B cell (primary cell): Measurements from ENCODE around the gene ACP1. TPM values are rescaled to one million over a fixed set of nuclear protein-coding genes. Genes with fewer than 3 reads are reported as not detected.

ENCODE experiments used
- ATAC-seq: fragments of 200-7000 bp; cut with Tn5 transposase; one replicate; pipeline ENCODE4 v1.10.0; 2021; ENCODE audit warnings: low read depth, mild to moderate bottlenecking, moderate number of reproducible peaks, moderate library complexity
- CTCF ChIA-PET: fragments of 350-600 bp; sonication (Branson Sonifier 250); formaldehyde crosslinking; loops from one replicate; lab custom pipeline; 2021; ENCODE audit warnings: antibody characterized with exemption, inconsistent platforms; lab: Charles Lee
- POLR2A ChIA-PET: fragments of 350-600 bp; sonication (Branson Sonifier 250); formaldehyde crosslinking; loops from one replicate; lab custom pipeline; 2021; ENCODE audit warnings: antibody characterized with exemption; lab: Charles Lee
- DNase-seq: peaks from one replicate; pipeline ENCODE4 v3.0.0; 2013
- H2AFZ ChIP-seq: 2 replicates; pipeline ENCODE4 v1.6.1; 2012; ENCODE audit warnings: mild to moderate bottlenecking, low read depth, low read length; ENCODE audit not compliant: insufficient read depth, poor library complexity, severe bottlenecking
- H3K27ac ChIP-seq, 2 donors: 1 replicate in 1 of 2; 2 replicates in 1 of 2; pipeline ENCODE4 v1.5.1; 2012 to 2013; ENCODE audit warnings: low read length in 2 of 2, mild to moderate bottlenecking in 2 of 2, moderate library complexity in 1 of 2
- H3K27me3 ChIP-seq, 4 experiments: fragments of 200-600 bp in 1 of 4; sonication (generic) in 1 of 4; replicated peaks in 1 of 4; 1 replicate in 2 of 4; 2 replicates in 2 of 4; pipeline versions ENCODE4 v1.6.1 to v1.7.0; 2013 to 2016; ENCODE audit warnings: low read length in 3 of 4, mild to moderate bottlenecking in 2 of 4, mixed read lengths in 1 of 4, moderate library complexity in 1 of 4; ENCODE audit not compliant: insufficient read depth in 4 of 4, control insufficient read depth in 3 of 4; ENCODE audit errors: control extremely low read depth in 1 of 4
- H3K36me3 ChIP-seq, 2 experiments: replicated peaks in 1 of 2; 1 replicate in 1 of 2; 2 replicates in 1 of 2; pipeline versions ENCODE4 v1.6.1 to v1.7.1; 2013; ENCODE audit warnings: low read length in 1 of 2; ENCODE audit not compliant: insufficient read depth in 2 of 2, control insufficient read depth in 1 of 2; ENCODE audit errors: control extremely low read depth in 1 of 2, extremely low read depth in 1 of 2
- H3K4me1 ChIP-seq, 2 donors: fragments of 200-600 bp in 1 of 2; sonication (generic) in 1 of 2; 1 replicate in 1 of 2; 2 replicates in 1 of 2; pipeline versions ENCODE4 v1.5.1 to v1.6.1; 2013 to 2017; ENCODE audit warnings: low read length in 2 of 2; ENCODE audit not compliant: control insufficient read depth in 2 of 2, insufficient read depth in 2 of 2
- H3K4me2 ChIP-seq: replicated peaks from 2 replicates; pipeline ENCODE3; 2012; ENCODE audit warnings: mild to moderate bottlenecking, low read depth, low read length; ENCODE audit not compliant: poor library complexity, severe bottlenecking
- H3K4me3 ChIP-seq, 5 experiments: fragments of 200-600 bp in 1 of 5; sonication (generic) in 1 of 5; 1 replicate in 3 of 5; 2 replicates in 2 of 5; pipeline versions ENCODE4 v1.5.1 to v1.7.0; 2011 to 2016; ENCODE audit warnings: low read length in 4 of 5, mild to moderate bottlenecking in 4 of 5, low read depth in 2 of 5, control low read depth in 1 of 5, moderate library complexity in 1 of 5; ENCODE audit not compliant: insufficient read depth in 1 of 5; ENCODE audit errors: control extremely low read depth in 1 of 5, extremely low read depth in 1 of 5
- H3K79me2 ChIP-seq: fragments of 200-600 bp; sonication (generic); one replicate; pipeline ENCODE4 v1.6.0; 2016; ENCODE audit warnings: low read length; ENCODE audit not compliant: control insufficient read depth, insufficient read depth
- H3K9ac ChIP-seq: fragments of 200-600 bp; sonication (generic); 2 replicates; pipeline ENCODE4 v1.6.1; 2017; ENCODE audit warnings: mild to moderate bottlenecking, low read length, moderate library complexity
- H3K9me3 ChIP-seq, 3 donors: one replicate each; pipeline versions ENCODE4 v1.6.1 to v1.7.1; 2013; ENCODE audit warnings: low read length in 2 of 3; ENCODE audit not compliant: control insufficient read depth in 2 of 3, insufficient read depth in 1 of 3; ENCODE audit errors: control extremely low read depth in 1 of 3
- H4K20me1 ChIP-seq: 2 replicates; pipeline ENCODE4 v1.6.0; 2012; ENCODE audit warnings: mild to moderate bottlenecking, low read length; ENCODE audit not compliant: insufficient read depth, control insufficient read depth, poor library complexity, severe bottlenecking
- H3K27ac Mint-ChIP-seq: one replicate; pipeline ENCODE4 v1.8.0; 2021; ENCODE audit warnings: mixed read lengths
- H3K27me3 Mint-ChIP-seq: one replicate; pipeline ENCODE4 v1.8.0; 2021; ENCODE audit warnings: mixed read lengths
- H3K4me1 Mint-ChIP-seq: one replicate; pipeline ENCODE4 v1.8.0; 2021; ENCODE audit warnings: mixed read lengths
- H3K4me3 Mint-ChIP-seq: one replicate; pipeline ENCODE4 v1.8.0; 2021; ENCODE audit warnings: mixed read lengths
- H3K9me3 Mint-ChIP-seq: one replicate; pipeline ENCODE4 v1.8.0; 2022; ENCODE audit warnings: mixed read lengths; ENCODE audit not compliant: insufficient read depth
- CTCF ChIP-seq: fragments of 200-600 bp; IDR thresholded peaks from one replicate; pipeline ENCODE4 v1.8.0; 2022; ENCODE audit warnings: antibody characterized with exemption, mild to moderate bottlenecking
- EZH2 ChIP-seq: IDR thresholded peaks from 2 replicates; pipeline ENCODE4 v1.6.1; 2012; ENCODE audit warnings: borderline replicate concordance, low read depth, mild to moderate bottlenecking, moderate library complexity, low read length; ENCODE audit not compliant: insufficient read depth, poor library complexity, severe bottlenecking
- WGBS: methylation state at CpG from one replicate; pipeline ENCODE4 v1.1.5; 2013; ENCODE audit warnings: missing lambda C conversion rate; ENCODE audit not compliant: insufficient coverage; 5-methylcytosine and 5-hydroxymethylcytosine counted together
- intact Hi-C: fragments of 100-400 bp; cut with micrococcal nuclease; formaldehyde crosslinking; loops from one replicate; pipeline ENCODE4 v1.10.0; 2022
- polyA plus RNA-seq: library from polyadenylated mRNA; depleted of rRNA; stranded (reverse); fragments of >200 nt; gene quantifications from 2 replicates; pipeline ENCODE4 v1.2.3, GENCODE V29; 2012
- total RNA-seq, 2 donors: library from RNA; stranded (reverse); fragments of 120-200 nt in 1 of 2; gene quantifications; 1 replicate in 1 of 2; 2 replicates in 1 of 2; pipeline versions ENCODE4 v1.2.3 to v1.2.4, GENCODE V29; 2013 to 2022

The ACP1 gene
- total and polyA plus RNA-seq, 2 donors (not counting 1 experiment from before 2014, with no cell fraction given): 70.2 to 87.8 TPM

DNA sequence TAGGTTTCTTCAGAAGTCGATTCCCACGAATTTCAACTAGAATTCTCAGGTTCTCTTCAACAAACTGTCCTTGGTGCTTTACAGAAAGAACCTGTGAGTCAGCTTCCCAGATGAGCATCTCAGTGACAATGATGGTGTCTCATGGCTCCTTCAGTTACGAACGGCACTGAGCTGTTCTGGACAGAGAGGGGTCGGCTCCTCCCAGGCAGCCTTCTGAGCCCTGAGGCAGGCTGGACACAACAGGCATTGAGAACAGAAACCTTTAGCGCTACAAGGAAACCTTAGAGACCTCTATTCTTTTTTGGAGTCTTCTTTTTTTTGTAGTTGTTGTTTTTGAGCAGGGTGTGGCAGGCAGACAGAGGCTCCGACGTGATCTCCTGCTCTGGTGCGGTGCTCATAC, 58.3 kb downstream of the ACP1 start:
- H2AFZ ChIP-seq: no peak overlapping the region
- H4K20me1 ChIP-seq: no peaks in the 10 kb centered on the region
- ChIA-PET CTCF (no interaction called here), POLR2A (no interaction called here)
- Mint-ChIP-seq H3K27me3 (peaks cover 11% of the 10 kb centered on the region), H3K4me3 (no peak overlapping the region), H3K4me1 (no peaks in the 10 kb centered on the region), H3K9me3 (peaks cover 10% of the 10 kb centered on the region), H3K27ac (no peak overlapping the region)
- no peak for DNase-seq
- no peak overlapping the region for H3K27ac ChIP-seq
- TF ChIP-seq EZH2 (no peak), CTCF (no peak)
- intact Hi-C loops: no loop called here
- H3K36me3 ChIP-seq: no peaks in the 10 kb centered on the region
- 95% methylated on average over 3 of the region's 9 CpGs for WGBS
- H3K9ac ChIP-seq: no peak overlapping the region
- H3K27me3 ChIP-seq: no peaks in the 10 kb centered on the region
- peaks cover 0 to 10% (median 2%) of the 10 kb centered on the region in 3 donors for H3K9me3 ChIP-seq
- H3K4me3 ChIP-seq: no peak overlapping the region
- H3K4me2 ChIP-seq: no peak overlapping the region
- ATAC-seq: no peak
- no peaks in the 10 kb centered on the region for H3K79me2 ChIP-seq
- no peaks in the 10 kb centered on the region for H3K4me1 ChIP-seq

Other genes starting within 250 kb of the ACP1 start
- gene FAM110C, start 218.4 kb upstream of the ACP1 start, total RNA-seq: not detected in 2 replicates
- not detected in 2 replicates for gene FAM110C, start 218.4 kb upstream of the ACP1 start, polyA plus RNA-seq
- gene SH3YL1, start 915 bp upstream of the ACP1 start, total RNA-seq: 48.4 and 55.4 TPM in 2 replicates
- gene SH3YL1, start 915 bp upstream of the ACP1 start, polyA plus RNA-seq: 33.2 and 47.8 TPM in 2 replicates
- 5.3 and 5.7 TPM in 2 replicates for gene ALKAL2, start 23.1 kb downstream of the ACP1 start, total RNA-seq
- 0.79 and 2.3 TPM in 2 replicates for gene ALKAL2, start 23.1 kb downstream of the ACP1 start, polyA plus RNA-seq